NCI-H1930 (cell line): Measurements from ENCODE around the gene NLGN2.

ENCODE experiments used
- DNase-seq, 2 experiments: peaks; one replicate each; lab custom pipeline; 2025; lab: John Stamatoyannopoulos, UW

NLGN2 gene

GRCh38 chr17:7466318-7466638 is 58.6 kb downstream of the NLGN2 start:
- DNase-seq, result no peak

GRCh38 chr17:7466639-7467341 is 59.1 kb downstream of the NLGN2 start:
- DNase-seq, result no peak

- no peak for DNase-seq
These were observed 59.9 kb downstream of the NLGN2 start for GRCh38 chr17:7467498-7467897.

- no peak for DNase-seq
These were observed 60.6 kb downstream of the NLGN2 start for GRCh38 chr17:7468290-7468689.

- DNase-seq, result no peak
These were observed 61.3 kb downstream of the NLGN2 start for GRCh38 chr17:7468804-7469389.
